Activated naive CD8-positive, alpha-beta T cell treated with anti-CD3 and anti-CD28 coated beads, Interleukin-2, amount 50 U/mL, for 16 hours (primary cell): Measurements from ENCODE around the gene HDAC4.

Experiments
- DNase-seq: peaks from one replicate; pipeline ENCODE4 v3.0.0-alpha.2; 2020; ENCODE audit warnings: low read depth, low spot score

HDAC4 gene

GRCh38 chr2:239222706-239223309 is 178.0 kb downstream of the HDAC4 start:
- no peak for DNase-seq

DNA sequence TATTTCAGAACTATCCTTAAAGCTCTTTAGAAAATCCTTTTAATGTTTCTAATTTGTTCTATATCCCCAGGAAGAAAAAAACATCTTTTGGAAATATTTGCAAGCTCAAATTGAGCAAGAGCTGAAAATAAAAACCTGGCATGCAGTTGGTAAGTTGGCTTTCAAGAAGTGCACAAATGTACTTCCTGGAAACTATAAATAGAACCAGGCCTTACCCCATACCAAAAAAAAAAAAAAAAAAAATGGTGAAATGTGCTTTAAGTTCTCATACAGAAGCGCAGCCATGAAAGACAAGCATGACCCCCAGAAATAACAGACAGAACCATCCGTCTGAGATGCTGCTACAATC is 178.5 kb downstream of the HDAC4 start:
- no peak for DNase-seq

- DNase-seq: no peak
These were observed 179.8 kb downstream of the HDAC4 start for GRCh38 chr2:239220981-239221396.

GRCh38 chr2:239220341-239220740 is 180.5 kb downstream of the HDAC4 start:
- DNase-seq: no peak

DNA sequence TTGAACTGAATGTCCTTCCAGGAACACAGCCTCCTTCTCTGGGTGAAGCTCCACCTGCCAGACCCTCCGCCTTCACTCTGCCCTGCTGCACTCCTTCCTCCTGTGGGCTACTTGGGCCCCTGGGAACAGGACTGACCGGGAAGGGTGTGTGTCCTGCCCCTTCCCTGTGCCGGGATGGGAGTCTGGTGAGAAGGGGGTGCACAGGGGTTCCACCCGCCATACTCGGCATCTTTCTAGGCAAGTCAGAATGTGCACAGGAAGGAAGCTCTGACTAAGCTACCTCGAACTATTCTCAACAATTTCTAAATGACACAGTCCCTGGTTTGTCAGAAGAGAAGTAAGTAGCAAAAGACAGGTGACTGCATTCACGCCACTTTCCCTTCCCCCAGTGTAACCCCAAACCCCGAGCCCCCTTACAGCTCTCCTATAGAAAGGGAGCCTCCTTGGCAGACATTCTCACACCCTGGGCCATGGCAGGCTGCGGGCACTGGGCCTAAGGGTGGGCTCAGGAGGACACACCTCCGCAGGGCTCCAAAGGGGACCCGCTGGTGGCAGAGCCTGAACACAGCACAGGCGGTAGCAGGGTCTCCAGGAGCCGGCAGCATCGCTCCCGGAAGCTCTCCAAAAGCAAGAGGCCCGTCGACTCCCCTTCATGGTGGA is 184.1 kb downstream of the HDAC4 start:
- no peak for DNase-seq

DNA sequence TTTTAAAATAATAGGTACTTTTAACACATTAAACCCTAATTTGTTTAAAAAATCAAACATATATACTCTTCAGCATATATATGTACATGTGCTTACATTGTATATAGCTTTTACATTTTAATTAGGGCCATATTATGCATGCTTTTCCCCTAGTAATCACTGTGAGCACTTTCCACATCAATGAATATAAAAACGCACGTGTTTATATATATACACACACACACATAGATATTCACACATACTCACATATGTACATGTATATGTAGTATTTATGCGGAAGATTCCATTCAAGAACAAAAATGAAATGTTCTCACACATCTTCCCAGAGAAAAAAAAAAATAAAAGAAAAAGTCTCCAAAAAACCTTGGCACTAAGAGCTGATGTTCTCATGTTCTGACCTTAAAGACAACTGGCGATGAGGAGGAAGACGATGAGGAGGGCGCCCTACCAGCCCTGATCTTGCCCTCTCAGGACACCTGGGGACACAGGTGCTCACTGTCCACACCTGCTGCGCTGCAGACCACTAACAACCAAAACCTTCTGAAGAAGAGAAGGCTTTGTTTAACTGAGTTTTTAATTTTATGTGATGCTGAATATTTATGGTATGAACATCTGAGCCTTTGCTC is 184.7 kb downstream of the HDAC4 start:
- no peak for DNase-seq

DNA sequence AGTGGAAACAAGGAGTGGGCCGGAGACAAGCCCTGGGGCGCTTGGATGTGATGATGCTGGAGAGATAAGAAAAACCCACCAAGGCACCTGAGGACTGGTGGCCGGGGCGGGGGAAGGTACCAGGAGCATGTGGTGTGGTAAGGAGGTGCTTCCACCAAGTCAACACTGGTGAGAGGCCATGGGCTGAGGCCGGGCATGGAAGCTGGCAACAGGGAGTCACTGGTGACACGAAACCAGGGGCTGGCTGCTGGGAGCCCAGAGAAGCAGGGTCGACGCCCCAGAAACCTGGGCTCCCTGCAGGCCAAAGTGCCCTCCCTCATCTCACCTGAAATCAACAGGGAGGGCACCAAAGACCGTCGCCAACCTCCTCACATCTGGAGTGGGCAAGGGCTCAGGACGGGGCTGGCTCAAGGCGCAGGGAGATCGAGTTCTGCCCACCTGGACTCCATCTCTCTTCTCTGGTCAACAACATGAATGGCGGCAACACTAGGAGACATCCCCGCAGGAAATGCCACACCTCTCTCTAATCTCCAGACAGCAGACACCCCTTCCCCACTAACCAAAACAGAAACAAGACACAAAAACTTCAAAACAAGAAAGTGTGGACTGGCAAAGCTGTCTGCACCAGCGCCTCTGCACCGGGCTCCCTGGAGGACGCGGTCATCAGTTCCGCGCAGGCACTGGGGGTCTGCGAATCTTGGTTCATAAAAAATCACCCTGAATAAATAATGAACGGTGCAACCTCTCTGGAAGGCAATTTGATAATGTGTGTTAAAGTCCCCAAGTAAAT is 185.5 kb downstream of the HDAC4 start:
- DNase-seq: no peak

GRCh38 chr2:239214725-239215124 is 186.1 kb downstream of the HDAC4 start:
- no peak for DNase-seq

DNA sequence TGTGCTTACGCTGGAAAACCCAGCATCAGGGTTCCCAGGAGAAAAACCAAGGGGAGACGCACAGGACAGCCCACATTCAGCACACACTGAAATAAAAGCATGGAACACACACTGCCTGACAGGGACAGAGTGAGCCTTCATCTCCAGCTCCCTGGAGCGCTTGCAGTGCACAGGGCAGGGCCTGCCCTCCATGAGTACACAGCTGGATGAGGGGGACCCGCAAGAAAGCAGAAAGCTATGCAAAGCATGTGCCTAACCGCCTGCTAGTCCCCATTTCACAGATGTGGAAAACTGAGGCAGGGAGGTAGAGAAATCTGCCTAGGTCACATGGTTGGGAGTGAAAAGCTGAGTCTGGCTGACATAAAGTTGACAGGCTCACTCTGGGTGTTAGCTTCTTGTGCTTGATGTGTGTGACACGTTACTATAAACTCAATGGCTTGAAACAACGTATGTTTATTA is 187.1 kb downstream of the HDAC4 start:
- DNase-seq: no peak

GRCh38 chr2:239212929-239213642 is 187.7 kb downstream of the HDAC4 start:
- DNase-seq: no peak

DNA sequence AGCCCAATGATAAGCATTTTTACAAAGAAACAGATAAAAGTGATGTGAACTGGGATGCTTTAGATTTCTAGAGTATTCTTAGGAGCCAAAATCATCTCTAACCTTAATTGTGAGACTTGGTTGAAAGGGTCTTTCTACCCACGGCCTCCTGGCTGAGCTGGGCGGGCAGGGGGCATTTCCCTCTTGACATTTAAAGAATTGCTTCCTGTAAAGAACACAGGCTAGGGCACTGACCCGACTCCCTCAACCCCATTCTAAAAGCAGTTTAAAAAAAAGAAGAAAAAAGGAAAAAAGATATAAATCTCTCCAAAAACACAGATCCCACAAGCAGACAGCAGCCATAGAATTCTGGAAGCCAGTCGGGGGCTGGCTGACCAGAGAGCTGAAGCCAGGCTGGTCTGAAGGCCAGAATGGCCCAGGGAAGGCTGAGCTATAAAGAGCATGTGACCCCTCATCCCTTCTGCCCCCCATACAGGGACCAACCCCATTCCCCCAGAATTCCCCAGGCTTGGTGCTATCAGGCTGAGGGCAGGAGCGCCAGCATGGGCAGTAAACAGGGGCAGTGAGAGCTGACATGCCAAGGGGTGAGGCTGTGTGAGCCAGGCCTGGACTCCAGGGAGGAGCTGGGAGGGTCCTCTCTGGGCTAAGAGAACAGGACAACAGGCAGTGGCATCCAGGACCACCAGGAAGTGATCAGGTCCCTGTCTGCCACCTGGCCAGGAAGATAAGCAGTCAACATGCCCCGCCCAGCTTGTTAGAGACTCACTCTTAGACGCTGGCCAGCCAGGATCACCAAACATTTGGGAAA is 188.5 kb downstream of the HDAC4 start:
- DNase-seq: no peak

DNA sequence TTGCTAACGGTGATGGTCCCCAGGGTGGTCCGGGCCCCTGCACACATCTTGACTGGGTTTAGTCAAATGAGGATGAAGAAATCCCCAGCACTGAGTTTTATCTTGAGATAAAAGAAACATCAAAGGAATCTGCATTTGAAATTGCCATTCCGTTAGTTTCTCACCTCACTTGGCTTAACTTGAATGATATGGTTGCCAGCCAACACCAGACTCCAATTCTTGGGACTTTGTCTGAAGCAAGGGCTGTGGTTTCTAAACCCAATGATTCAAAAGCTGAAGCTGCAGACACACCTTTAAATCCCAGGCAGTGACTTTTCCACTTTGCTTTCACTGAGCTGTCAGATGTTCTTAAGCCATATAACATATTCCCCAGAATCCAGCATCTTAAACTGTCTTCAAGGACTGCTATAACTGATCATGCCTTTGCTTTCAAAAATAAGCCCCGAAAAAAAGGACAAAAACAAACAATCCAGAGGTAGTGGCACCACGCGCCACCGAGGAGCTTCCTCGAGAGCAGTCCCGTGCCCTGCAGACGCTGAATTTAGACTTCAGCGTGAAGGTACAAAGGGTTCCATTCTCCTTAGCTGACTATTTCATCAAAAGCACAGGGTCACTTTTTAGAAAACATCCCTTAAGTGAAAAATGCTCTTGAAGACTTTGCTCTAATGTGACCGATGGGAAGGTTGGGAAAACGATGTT is 189.3 kb downstream of the HDAC4 start:
- DNase-seq: no peak

- no peak for DNase-seq
These were observed 191.0 kb downstream of the HDAC4 start for GRCh38 chr2:239209783-239210182.

GRCh38 chr2:239208465-239209180 is 192.2 kb downstream of the HDAC4 start:
- no peak for DNase-seq

DNA sequence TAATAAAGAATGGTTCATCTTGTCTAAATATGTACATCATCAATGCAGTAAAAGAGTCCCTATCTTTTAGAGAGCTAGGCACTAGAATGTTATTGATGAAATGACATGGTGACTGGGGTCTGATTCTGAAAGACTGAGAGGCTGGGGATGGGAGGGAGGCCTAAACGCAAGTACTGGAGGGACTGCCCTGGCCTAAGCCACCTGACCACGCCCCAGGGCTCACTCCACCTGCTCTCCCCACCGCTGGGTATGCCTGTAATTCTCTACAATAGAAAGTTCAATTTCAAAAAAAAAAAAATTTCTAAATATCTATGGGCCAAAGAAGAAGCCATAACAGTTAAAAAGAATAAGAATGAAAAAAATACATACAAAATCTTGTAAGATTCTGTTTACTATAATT is 194.0 kb downstream of the HDAC4 start:
- DNase-seq: no peak

- no peak for DNase-seq
These were observed 194.8 kb downstream of the HDAC4 start for GRCh38 chr2:239206042-239206441.

DNA sequence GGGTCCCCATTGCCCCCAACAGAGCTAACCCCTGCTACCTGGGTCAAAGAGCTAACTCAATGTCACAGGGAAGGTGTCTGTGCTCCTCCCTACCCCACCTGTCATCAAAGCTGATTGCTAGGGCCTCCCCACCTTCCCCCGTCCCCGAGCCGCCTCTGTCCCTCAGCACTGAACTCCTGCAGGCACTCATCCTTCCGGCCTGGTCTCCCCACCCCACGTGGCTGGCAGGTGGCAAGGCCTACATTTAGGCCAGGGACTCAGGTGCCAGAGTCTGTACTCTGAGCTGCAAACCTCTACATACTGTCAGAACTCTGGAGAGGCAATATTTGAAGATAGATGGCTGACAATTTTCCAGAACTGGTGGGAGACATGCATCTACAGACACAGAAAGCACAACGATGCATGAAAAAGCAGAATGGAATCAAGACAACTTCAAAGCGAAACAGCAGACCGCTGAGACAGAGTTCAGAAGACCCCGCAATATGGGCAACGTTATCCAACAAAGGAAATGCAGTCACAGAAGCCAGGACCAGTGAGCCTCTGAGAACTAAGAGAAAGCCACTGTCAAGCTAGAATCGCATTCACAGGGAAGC is 195.8 kb downstream of the HDAC4 start:
- DNase-seq: no peak

DNA sequence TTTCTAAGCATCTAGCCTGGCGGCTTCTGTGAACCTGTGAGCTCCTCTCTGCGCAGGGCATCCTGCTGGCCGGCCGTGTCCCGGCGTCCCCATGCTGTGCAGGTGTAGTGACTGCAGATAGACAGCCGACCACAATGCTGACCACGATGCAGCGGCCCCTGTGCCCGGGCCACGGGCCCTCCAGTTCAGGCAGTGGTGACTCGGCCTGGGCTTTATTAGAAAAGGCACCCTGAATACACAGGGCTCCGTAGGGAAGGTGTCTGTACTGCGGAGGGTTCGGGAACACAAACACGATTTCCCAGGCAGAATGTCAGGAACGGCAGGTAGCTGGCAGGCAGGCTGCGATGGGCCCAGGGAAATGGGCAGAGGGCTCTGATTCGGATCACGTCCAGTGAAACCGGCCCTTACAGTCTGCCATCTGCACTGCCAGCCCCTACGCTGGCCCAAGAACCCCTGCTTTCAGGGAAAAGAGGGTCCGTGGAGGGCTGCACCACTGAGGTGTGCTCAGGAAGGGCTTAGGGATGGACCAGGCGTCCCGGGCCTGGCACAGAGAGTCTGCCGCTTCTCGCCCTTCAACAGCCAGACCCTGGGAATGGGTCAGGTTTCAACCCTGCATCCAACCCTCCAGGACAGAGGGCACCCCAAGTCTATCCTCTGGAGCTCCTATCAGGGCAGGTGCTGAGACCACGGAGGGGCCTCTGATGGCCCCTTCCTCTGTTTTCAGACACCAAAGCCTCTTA is 196.5 kb downstream of the HDAC4 start:
- DNase-seq: no peak
